HG03280 (cell line): Measurements from ENCODE around the gene SLC35G1.

Experiments
- ATAC-seq: cut with Tn5 transposase; IDR thresholded peaks from one replicate; pipeline ENCODE4 v1.9.1; 2021; ENCODE audit warnings: mild to moderate bottlenecking, moderate library complexity; ENCODE audit not compliant: unreplicated experiment

SLC35G1 gene

GRCh38 chr10:93875032-93875358 is 18.8 kb upstream of the SLC35G1 start:
- no peak for ATAC-seq

DNA sequence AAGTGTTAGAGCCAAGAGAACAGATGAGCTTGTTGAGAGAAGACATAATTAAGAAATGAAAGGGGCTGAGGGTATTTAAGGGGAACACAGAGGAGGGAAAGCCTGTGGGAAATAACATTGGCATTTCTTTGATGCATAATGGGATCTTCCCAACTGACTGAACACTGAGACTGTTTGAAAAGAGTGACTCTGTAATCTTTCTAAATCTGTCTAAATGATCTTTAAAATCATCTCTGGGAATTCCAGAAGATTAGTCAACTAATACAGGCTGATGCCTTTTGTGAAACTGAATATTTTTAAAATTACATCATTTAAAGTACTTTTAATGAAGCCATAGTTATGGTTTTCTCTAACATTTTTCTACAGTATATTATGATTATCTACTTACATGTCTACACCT is 17.4 kb upstream of the SLC35G1 start:
- ATAC-seq: no peak

DNA sequence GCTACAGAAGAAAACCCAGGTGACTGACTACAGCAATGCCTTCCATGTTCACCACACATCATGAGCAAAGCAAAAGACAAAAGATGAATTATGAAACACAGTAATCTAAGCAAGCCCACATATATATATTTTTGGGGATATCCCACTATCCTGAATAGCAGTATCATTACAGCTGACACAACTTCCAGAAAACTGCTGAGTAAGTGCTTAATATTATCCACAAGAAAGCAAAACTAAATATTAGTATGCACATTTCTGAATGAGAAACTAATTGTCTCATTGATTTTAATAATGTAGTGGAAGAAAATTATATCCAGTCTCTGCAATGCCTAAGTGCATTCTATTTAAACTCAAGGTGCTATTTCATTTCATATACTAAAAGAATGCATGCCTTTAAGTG is 14.5 kb upstream of the SLC35G1 start:
- no peak for ATAC-seq

GRCh38 chr10:93894516-93895378 is 969 bp downstream of the SLC35G1 start:
- no peak for ATAC-seq

GRCh38 chr10:93897070-93897780 is 3.4 kb downstream of the SLC35G1 start:
- ATAC-seq: no peak

DNA sequence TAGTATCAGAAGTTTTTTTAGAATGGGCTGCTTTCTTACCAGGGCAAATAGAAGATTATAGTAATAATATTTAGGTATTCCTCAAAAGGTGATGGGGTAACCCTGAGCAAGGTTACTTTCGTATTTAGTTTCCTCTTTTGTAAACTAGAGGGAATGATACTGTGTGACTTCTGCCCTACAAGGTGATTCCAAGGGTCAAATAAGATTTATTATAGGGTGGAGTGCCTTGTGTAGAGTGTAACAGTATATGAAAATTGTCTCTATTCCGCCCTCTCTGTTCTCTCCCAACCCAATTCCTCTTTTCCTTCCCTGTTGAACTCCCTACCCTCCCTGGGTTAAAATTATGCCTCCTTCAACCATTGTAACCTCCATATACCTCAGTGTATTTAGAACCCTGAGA is 5.3 kb downstream of the SLC35G1 start:
- ATAC-seq: no peak

GRCh38 chr10:93903051-93903450 is 9.3 kb downstream of the SLC35G1 start:
- ATAC-seq: no peak

DNA sequence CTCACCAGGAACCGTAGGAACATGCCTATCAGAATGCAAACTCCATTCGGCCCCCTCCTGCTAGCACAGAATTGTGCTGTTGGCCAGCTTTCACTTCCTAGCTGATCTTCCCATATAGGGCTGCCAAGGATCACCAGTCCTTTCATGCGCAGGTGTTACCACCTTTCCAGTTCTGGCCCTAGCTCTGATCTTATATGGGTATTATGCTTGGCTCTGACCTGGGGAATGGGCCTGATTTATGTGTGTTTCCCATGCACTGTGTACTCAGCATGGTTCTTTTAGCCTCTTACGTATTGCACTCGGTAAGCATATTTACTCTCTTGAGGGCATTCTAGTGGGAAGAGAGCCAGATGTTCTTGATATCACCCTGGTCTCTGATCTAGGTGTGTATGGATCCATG is 11.1 kb downstream of the SLC35G1 start:
- no peak for ATAC-seq

- ATAC-seq: no peak
Observed at GRCh38 chr10:93907059-93907458, 13.3 kb downstream of the SLC35G1 start.

GRCh38 chr10:93911866-93912265 is 18.1 kb downstream of the SLC35G1 start:
- no peak for ATAC-seq

DNA sequence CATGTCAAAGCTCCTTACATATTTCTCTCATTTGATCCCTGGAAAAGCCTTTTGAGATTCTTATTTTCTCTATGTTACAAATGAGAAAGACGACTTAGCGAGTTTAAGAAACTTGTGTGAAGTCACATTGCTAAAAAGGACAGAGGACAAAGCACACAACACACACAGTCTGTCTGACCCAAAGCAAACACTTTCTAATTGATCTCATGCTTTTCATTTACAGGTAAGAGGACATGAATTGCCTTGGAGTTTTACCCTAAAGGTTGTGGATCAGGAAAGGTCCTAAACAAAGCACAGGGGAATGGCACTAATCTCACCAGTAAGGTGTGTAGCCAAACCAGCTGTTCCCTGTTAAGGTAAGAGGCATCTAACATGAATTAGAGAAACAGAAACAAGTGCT is 18.7 kb downstream of the SLC35G1 start:
- ATAC-seq: no peak

GRCh38 chr10:93913706-93914105 is 19.9 kb downstream of the SLC35G1 start:
- ATAC-seq: no peak

- ATAC-seq: no peak
Observed at GRCh38 chr10:93915598-93915997, 21.8 kb downstream of the SLC35G1 start.

DNA sequence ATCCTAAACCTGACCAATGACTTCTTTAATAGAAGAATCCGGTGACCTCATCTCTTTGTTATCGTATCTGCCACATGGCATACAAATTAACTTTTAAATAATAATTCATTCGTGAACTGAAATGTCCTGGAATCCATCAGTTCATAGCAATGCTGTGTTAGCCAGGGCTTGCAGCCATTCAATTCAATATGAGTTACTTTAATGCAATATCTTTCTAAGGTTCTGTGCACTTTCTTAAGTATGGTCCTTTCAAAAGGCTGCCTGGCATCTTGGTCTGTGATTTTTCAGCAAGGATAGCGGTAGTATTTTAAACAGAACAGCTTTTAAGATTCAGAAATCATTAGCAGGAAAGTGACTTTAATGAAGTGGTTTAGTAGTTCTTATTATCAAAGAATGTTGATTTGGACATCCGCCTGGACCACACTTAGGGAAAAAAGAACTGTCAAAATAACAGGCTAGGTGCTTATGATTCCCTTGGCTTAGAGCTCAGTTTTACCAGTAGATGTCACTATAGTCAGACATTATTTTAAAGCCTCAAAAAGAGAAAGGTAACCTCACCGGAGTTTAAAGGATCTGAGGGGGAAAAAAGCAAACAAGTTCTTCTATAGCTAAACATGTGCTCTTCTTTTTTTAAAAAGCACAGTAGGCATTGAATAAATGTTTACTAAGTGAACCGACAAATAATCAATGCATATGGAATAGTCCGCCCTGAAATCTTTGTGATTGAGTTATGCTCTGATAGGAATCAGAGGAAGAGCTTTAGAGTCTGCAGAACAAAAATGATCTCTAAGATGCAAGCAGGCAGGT is 22.7 kb downstream of the SLC35G1 start:
- no peak for ATAC-seq

- no peak for ATAC-seq
Observed at GRCh38 chr10:93917064-93917391, 23.2 kb downstream of the SLC35G1 start.

DNA sequence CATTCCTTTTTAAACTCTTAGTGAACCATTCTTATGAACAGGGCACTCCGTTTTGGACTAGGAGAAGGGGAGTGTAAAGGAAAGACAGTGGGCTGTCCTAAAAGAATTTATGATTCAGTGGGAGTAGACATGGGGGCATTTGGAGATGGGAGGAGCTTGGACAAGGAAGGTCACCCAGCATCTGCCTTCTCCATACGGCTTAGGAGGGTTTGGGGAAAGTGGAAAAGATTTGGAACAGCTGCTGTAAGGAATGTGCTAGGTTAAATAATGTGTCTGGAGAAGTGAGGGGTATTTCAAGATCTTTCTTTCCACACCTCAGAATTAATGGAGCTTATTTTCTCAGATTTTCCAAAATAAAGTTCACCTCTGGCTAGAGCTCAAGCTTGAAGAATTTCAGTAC is 24.0 kb downstream of the SLC35G1 start:
- no peak for ATAC-seq

GRCh38 chr10:93921338-93921737 is 27.6 kb downstream of the SLC35G1 start:
- ATAC-seq: no peak

GRCh38 chr10:93926613-93927012 is 32.8 kb downstream of the SLC35G1 start:
- no peak for ATAC-seq

- ATAC-seq: no peak
Observed at GRCh38 chr10:93938140-93938539, 44.4 kb downstream of the SLC35G1 start.

DNA sequence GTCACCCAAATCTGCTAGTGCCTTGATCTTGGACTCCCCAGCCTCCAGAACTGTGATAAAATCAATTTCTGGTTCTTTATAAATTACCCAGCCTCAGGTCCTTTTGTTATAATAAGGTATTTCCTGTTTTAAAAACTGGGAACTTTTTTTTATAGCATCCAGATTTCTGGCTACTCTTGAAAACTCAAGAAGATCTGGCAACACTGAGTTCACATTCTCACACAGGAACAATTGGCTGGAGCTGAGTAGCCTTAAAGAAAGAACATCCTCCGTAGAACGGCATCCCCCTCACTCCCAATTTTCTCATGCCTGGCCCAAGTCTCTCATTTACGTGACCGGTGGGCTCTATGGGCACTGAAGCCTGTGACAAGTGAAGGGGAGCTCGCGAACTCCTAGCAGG is 47.1 kb downstream of the SLC35G1 start:
- no peak for ATAC-seq

- ATAC-seq: no peak
Observed at GRCh38 chr10:93941606-93942005, 47.8 kb downstream of the SLC35G1 start.

GRCh38 chr10:93945819-93946218 is 52.0 kb downstream of the SLC35G1 start:
- ATAC-seq: no peak
